NCI-H524 treated with DMSO at 0.1 percent for 48 hours (cell line): ENCODE measurements around the gene RFX3.
A peak's percentile ranks its signal among the peaks of the same experiment; 100 is the strongest.

Experiments
- DNase-seq: peaks from one replicate; lab custom pipeline; 2025; lab: John Stamatoyannopoulos, UW

The RFX3 gene

GRCh38 chr9:3205421-3206095 is 320.2 kb downstream of the RFX3 start:
- peak; percentile 29 for DNase-seq

GRCh38 chr9:3200331-3200774 is 325.4 kb downstream of the RFX3 start:
- no peak for DNase-seq

- DNase-seq = no peak
Observed at GRCh38 chr9:3193791-3194190, 332.0 kb downstream of the RFX3 start.

GRCh38 chr9:3191715-3192114 is 334.1 kb downstream of the RFX3 start:
- no peak for DNase-seq

- no peak for DNase-seq
Observed at GRCh38 chr9:3189113-3189861, 336.5 kb downstream of the RFX3 start.

DNA sequence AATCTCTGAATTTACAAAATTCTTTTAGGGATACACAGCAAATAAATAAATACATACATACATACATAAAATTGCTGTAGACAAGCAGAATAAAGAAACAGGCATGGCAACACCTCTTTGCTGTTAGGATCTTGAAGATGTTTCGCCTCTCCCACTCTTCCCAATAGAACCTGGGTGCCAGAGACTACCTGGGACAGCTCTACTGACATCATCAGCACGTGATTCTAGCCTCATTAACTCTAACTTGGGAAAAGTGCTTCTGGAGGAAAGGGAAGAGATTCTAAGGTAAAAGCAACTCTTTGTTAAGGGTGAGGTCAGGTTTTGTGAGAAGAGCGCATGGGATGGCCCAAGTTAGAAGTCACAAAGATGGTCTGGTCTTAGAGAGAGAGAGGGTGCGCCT is 339.1 kb downstream of the RFX3 start:
- no peak for DNase-seq

DNA sequence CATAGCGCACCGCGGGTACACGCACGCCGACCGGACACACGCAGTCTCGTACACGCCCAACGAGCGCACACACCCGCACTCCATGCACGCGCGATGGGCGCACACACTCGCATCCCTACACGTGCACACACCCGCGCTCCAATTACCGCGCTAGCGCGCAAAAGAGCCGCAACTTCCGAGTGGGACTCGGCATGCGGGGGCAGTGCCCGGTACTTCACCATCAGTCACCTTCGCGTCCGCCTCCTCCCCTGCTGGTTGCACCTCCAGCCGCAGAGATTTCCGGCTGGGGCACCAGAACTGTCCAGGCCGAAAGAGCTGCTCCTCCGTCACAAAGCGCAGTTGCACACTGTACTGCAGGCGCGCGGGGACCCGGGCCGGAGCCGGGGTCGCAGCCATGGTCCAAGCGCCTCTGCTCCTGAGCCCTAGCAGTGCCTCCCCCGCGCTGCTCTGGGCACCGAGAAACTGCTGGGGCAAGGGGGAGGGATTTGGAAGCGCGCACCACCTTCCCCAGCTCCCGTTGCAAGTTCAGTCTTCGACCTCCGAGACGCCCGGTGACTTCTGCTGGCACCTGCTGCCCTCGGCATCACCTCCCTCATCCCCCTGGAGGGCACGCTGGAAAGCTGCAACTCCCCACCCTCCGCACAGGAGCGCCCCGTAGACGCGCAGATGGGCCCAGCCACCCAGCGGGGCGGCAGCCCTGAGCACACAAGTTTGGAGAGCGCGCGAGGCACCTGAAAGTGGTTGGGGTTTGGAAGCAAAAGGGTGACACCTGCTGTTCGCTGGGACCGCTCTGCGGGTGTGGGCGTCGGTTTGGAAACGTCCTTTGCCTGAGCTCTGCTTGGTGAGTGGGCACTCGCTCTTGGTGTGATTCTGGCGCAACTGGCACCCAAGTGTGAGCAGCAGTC is 344.5 kb downstream of the RFX3 start:
- DNase-seq = peak; percentile 85

DNA sequence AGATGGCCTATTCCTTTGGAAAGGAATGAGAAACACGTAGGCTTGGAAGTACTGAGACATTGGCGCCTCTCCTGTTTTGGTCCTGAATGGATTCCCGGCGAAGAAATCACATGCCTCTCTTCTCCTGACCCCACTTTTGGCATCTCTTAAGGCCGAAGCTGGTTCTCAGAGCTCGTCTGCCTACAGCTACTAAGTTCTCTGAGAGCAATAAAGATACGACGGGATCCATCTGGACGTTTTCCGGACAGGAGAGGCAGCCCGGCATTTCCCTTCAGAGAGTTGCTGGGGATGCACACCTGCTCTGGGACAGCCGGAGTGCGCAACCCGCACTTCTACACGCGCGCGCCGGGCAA is 345.1 kb downstream of the RFX3 start:
- no peak for DNase-seq

DNA sequence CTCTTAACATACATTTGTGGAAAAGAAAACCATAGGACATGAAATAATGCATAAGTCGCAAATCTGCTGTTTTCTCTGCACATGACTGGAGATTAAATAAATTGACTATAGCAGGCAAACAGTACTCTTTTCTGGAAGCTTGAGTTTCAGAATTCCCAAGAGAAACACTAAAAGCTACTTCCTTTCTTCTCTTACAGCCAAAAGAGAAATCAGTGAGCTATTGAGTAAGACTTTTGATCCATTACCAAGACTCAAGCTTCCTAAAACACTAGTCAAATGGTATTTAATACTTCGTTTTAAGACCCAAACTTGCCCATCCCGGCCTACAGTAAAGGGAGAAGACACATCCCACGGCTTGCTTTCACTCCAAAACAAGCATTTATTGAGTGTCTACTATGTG is 346.1 kb downstream of the RFX3 start:
- DNase-seq = no peak

DNA sequence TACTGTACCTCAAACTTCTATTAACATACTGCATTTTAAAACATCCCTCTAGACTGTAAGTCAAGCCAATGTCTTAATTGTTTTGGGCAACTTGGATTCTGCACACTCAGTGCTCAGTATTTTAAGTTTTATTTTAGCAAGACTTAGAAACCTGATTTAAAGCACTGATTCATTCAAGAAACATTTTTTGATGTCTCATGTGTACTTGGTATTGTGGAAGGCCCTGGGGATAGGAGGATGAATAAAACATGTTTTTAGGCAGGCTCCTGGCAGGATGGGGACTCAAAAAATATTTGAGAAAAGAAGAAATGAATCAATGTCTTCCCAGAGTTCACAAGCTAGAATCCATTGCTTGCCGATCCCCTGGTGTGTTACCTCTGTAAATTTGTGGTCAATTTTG is 347.9 kb downstream of the RFX3 start:
- DNase-seq = no peak

DNA sequence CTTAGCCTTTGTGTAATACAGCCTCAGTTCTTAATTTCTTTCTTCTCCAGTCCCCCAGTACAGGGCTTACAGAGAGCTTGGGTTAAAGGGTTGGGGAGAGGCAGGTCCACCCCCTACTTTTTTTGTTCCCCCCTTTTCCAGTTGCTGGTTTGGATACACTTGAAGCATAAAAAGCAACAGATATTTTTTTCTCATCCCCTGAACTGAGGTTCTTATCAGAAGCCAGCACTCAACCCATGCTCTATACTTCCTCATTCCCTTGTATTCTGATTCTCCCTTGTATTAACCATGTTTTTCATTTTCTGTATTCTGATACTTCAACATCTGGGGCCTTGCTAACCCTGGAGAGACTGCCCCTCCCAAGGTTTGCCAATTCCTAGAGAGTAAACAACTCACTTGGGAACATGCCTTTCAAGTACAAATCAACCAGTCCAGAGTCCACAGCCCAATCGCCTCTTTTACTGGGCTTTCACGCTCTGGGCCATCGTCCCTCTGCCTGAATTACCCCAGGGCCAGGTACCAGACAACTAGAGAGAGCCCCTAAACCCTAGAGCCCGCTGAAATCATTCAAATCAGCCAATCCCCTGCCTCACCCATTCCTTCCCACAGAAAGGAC is 348.5 kb downstream of the RFX3 start:
- DNase-seq = no peak

DNA sequence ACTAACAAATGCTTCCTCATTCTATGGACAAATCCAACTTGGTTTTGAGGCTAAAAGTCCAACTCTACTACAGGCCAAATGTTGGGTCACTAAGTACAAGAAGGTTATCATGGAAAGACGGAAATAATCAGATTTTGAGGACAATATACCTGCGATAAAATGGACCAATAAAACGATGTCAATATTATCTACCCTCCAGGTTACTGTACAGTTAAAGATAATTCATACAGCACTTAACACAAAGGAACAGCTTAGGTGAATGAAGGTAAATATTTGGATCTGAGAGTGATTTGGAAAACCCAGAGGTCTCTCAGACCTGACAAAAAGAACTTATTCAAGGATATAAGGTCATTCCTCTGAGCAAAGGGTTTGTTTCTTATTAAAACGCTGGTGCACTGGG is 352.4 kb downstream of the RFX3 start:
- DNase-seq = no peak

GRCh38 chr9:3170819-3171218 is 355.0 kb downstream of the RFX3 start:
- DNase-seq = no peak
